ENCODE data around the gene YIPF2.

- TF ChIP-seq CTCF (IDR thresholded peaks at IDR 0.05) (no peak), TCF7L2 (IDR thresholded peaks at IDR 0.05; ENCODE audit: low read depth, low read length) (no peak), REST (IDR thresholded peaks at IDR 0.05; ENCODE audit: insufficient read depth in 1 of 2, low read depth in 2 of 2, low read length in 1 of 2) (no peak), POLR2AphosphoS5 (IDR thresholded peaks at IDR 0.05; ENCODE audit: low read depth, low read length) (no peak)
Observed at GRCh38 chr19:10876459-10877240, 51.8 kb downstream of the YIPF2 start.

Measured in Panc1 (cell line).